GM12865 (cell line): Measurements from ENCODE around the gene GPS1.

Experiments used
- DNase-seq: peaks from one replicate; pipeline ENCODE4 v3.0.0; 2010; ENCODE audit warnings: low read depth
- H3K4me3 ChIP-seq: 2 replicates; pipeline ENCODE4 v1.5.1; 2011; ENCODE audit warnings: mild to moderate bottlenecking, low read depth, low read length, control low read depth
- TF ChIP-seq, protein P1 (sequence below): IDR thresholded peaks from 2 replicates; pipeline ENCODE4 v1.5.1; 2011; ENCODE audit warnings: low read length, control low read depth, low read depth, inconsistent platforms; ENCODE audit not compliant: insufficient read depth; ENCODE audit errors: missing control alignments

The GPS1 gene

DNA sequence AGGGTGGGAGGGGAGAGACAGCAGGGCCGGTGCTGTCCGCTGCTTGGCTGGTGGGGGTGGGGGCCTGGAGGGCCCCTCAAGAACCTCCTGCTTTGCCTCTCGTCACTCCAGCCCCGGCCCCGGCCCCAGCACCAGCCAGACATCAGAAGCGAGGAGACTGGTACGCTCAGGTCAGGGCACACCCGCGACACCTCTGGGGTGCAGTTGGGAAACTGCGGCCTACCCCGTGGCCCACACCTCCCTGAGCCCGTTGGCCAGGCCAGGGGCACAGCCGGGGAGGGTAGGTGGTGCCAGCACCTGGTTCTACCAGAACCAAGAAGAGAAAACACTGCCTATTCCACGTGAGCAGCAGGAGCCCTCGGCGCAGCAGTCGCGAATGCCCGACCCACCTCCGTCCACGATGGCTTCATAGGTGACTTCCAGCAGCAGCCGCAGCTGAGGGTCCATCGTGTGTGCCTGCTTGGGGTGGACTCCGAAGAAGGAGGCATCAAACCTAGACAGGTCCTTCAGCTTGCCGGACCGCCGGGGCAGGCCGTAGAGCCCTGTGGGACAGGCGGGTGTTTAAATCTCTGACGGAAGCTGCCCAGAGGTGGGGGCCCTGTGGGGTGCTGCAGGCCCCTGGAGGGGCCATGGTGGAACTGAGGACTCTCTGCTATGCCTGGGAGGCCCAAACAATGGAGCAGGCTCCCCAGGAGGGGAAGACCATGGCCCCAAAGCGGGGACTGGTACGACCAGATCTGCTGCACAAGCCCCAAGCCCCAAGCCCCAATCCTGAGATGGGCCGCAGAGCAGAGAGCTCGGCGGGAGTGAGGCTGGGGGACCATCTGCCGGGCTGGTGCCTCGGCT is 43.5 kb downstream of the GPS1 start:
- TF ChIP-seq, protein P1, sequence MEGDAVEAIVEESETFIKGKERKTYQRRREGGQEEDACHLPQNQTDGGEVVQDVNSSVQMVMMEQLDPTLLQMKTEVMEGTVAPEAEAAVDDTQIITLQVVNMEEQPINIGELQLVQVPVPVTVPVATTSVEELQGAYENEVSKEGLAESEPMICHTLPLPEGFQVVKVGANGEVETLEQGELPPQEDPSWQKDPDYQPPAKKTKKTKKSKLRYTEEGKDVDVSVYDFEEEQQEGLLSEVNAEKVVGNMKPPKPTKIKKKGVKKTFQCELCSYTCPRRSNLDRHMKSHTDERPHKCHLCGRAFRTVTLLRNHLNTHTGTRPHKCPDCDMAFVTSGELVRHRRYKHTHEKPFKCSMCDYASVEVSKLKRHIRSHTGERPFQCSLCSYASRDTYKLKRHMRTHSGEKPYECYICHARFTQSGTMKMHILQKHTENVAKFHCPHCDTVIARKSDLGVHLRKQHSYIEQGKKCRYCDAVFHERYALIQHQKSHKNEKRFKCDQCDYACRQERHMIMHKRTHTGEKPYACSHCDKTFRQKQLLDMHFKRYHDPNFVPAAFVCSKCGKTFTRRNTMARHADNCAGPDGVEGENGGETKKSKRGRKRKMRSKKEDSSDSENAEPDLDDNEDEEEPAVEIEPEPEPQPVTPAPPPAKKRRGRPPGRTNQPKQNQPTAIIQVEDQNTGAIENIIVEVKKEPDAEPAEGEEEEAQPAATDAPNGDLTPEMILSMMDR: no peak
- no peak overlapping the region for H3K4me3 ChIP-seq
- peak; percentile 11 for DNase-seq

- peak; percentile 10 for DNase-seq
- peak overlapping the region; percentile 94 for H3K4me3 ChIP-seq
- TF ChIP-seq, protein P1: no peak
Measured at GRCh38 chr17:82095777-82096708, 44.3 kb downstream of the GPS1 start.

DNA sequence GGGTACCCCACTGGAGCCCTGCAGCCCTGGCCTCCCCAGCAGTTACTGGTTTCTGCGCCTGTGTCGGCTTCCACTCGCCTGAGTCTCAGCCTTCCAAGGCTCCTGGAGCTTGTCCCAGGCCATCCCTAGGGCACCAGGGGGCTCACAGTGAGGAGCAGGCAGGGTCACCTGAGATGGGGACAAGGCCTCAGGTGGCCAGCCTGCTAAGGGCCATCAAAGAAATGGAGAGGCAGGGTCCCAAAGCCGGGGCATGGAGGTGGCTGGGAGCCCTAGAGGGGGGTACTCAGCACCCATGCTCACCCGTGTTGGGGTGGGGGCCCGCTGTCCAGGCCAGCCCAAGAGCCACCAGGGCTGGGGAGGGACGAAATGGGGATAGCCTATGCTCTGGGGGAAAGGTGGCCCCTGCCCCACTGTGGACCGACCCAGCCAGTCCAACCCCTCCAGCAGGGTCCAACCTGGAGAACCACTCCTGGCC is 45.0 kb downstream of the GPS1 start:
- peak; percentile 10 for DNase-seq
- TF ChIP-seq, protein P1: no peak
- H3K4me3 ChIP-seq: peak overlapping the region; percentile 94

DNA sequence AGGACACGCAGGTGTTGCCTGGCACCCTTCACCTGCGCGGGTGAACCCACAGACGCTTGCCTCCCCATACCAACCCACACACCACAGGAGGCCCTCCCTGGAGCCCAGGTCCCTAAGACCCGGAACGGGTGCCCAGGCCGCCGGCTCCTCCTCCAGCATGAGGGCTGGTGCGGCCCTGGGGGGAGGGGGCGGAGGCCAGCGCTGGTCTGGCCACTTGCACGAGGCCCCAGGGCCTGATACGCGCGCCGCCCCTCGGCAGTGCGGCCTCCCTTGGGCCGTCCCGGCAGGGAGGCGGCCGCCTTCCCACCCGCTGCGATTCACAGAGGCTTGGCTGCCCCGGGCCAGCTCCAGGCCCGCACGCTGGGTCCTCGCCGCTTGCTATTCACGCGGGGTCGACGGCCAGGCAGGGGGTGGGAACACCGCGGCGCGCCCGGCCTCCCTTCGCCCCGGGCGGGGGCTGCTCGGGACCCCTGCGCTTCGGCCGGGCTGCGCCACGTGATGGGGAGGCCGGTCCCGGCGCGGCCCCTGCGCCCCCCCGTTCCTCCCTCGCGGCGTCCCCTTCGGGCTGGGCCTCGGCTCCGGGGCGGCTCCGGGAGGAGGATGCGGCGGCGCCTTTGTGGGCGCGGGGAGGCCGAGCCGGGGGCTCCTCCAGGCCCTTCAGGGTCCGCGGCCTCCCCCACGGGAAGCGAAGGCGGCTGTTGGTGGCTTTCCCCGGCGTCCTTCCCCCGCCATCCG is 45.7 kb downstream of the GPS1 start:
- TF ChIP-seq, protein P1: no peak
- peak; percentile 49 for DNase-seq
- H3K4me3 ChIP-seq: peak overlapping the region; percentile 94

GRCh38 chr17:82097919-82098168 is 46.1 kb downstream of the GPS1 start:
- DNase-seq: no peak
- TF ChIP-seq, protein P1: no peak
- peak overlapping the region; percentile 94 for H3K4me3 ChIP-seq

- peak within 1 kb of the TSS; percentile 94 for H3K4me3 ChIP-seq
- TF ChIP-seq, protein P1: peak; percentile 38
- DNase-seq: peak; percentile 98
Measured at GRCh38 chr17:82098169-82098938, 46.7 kb downstream of the GPS1 start, which contains the start of gene FASN. FASN (minus strand) TSS chr17:82098236; CDS start chr17:82096445, 1,791 bp downstream.
